ENCODE measurements around the gene CDH3.

CDH3 gene

DNA sequence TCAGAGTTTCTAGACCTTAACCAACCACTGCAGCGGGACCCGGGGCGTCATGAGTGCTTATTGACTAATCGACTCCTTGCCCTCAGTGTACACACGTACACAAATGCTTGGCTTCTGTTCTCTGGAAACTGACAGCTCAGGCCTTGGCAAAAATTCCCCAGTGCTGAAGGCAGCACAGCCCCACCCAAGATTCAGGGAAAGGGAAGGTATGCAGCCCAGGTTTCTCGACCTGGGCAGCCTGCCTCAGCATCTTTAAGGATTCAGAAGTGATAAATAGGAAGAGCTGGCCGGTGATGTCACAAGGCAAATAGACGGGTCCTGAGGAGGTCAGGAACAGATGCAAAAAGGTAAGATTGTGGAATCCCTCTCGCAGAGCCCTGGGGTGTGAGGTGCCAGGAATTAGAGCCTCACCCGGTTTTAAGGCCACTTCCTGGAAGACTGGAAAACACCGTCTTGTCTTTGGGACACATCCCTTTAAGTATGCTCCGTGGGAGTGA lies 9.0 kb upstream of the CDH3 start:
- no peaks in the 10 kb centered on the region for H3K27me3 ChIP-seq (ENCODE audit: control insufficient read depth in 1 of 2, insufficient read depth in 2 of 2, low read length in 2 of 2)
- no peak overlapping the region for H3K4me3 ChIP-seq (ENCODE audit: low read depth in 1 of 2, low read length in 2 of 2)
- no peak overlapping the region for H3K27ac ChIP-seq (ENCODE audit: low read depth, low read length)
- H3K9ac ChIP-seq (ENCODE audit: low read length), result no peak overlapping the region
- no peaks in the 10 kb centered on the region for H3K36me3 ChIP-seq (ENCODE audit: insufficient read depth, low read length)
- no peaks in the 10 kb centered on the region for H3K4me1 ChIP-seq (ENCODE audit: insufficient read depth, low read length)
- H3K9me3 ChIP-seq (ENCODE audit: low read length), result no peaks in the 10 kb centered on the region

DNA sequence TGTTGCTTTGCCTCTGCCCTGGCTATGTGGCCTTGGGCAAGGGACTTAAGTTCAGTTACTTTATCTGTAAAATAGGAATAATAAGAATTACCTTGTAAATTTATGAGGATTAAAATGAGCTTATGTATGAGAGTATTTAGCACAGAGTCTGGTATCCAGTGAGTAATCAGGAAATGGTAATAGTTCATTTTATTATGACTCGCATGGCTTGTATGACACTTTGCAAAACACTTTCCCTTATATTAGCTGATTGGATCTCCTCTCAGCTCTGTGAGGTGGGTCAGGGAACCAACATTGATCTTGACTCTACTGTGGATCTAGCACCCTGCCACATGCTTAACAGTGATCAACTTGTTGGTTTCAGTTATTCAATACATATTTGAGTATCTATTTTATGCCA lies 8.3 kb upstream of the CDH3 start:
- no peaks in the 10 kb centered on the region for H3K36me3 ChIP-seq (ENCODE audit: insufficient read depth, low read length)
- H3K4me1 ChIP-seq (ENCODE audit: insufficient read depth, low read length), result no peaks in the 10 kb centered on the region
- no peaks in the 10 kb centered on the region for H3K27me3 ChIP-seq (ENCODE audit: control insufficient read depth in 1 of 2, insufficient read depth in 2 of 2, low read length in 2 of 2)
- no peaks in the 10 kb centered on the region for H3K9me3 ChIP-seq (ENCODE audit: low read length)
- H3K4me3 ChIP-seq (ENCODE audit: low read depth in 1 of 2, low read length in 2 of 2), result no peak overlapping the region
- no peak overlapping the region for H3K27ac ChIP-seq (ENCODE audit: low read depth, low read length)
- H3K9ac ChIP-seq (ENCODE audit: low read length), result no peak overlapping the region

DNA sequence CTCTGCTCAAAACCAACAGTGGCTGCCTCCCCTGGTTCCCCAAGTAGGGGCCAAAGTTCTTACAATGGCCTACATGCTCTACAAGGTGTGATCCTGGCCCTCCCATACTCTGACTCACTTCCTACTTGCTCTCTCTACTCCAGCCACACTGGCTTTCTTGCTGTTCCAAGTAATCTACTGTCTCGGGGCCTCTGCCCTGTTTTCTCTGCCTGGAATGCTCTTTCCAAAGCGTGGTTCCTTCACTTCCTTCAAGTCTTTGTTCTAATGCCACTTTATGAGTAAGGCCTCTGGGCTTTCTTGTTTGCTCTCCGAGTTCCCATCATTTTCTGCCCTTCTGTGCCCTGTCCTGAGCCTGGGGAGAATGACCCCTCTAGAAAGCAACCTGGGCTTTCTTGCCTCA lies 4.1 kb upstream of the CDH3 start:
- Histone ChIP-seq H3K27ac (ENCODE audit: low read depth, low read length) (no peak overlapping the region), H3K9me3 (ENCODE audit: low read length) (no peaks in the 10 kb centered on the region), H3K4me3 (ENCODE audit: low read depth in 1 of 2, low read length in 2 of 2) (no peak overlapping the region), H3K27me3 (ENCODE audit: control insufficient read depth in 1 of 2, insufficient read depth in 2 of 2, low read length in 2 of 2) (peaks cover 26 to 38% of the 10 kb centered on the region in 2 donors), H3K4me1 (ENCODE audit: insufficient read depth, low read length) (peaks cover 13% of the 10 kb centered on the region), H3K36me3 (ENCODE audit: insufficient read depth, low read length) (no peaks in the 10 kb centered on the region), H3K9ac (ENCODE audit: low read length) (no peak overlapping the region)

DNA sequence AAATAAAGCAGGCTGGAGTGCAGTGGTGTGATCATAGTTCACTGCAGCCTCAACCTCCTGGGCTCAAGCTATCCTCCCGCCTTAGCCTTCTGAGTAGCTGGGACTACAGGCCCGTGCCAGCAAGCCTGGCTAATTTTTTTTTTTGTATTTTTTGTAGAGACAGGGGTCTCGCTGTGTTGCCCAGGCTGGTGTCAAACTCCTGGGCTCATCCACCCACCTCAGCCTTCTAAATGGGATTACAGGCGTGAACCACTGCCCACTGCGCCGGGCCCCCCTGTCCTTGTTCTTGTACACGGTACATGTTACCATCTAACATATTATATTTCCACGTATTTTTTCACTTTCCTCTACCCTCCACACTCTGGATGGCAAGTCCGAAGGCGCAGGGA lies 3.1 kb upstream of the CDH3 start:
- H3K27ac ChIP-seq (ENCODE audit: low read depth, low read length), result no peak overlapping the region
- H3K9me3 ChIP-seq (ENCODE audit: low read length), result no peaks in the 10 kb centered on the region
- H3K27me3 ChIP-seq (ENCODE audit: control insufficient read depth in 1 of 2, insufficient read depth in 2 of 2, low read length in 2 of 2), result peaks cover 29 to 48% of the 10 kb centered on the region in 2 donors
- H3K9ac ChIP-seq (ENCODE audit: low read length), result no peak overlapping the region
- peaks cover 16% of the 10 kb centered on the region for H3K4me1 ChIP-seq (ENCODE audit: insufficient read depth, low read length)
- H3K4me3 ChIP-seq (ENCODE audit: low read depth in 1 of 2, low read length in 2 of 2), result no peak overlapping the region
- H3K36me3 ChIP-seq (ENCODE audit: insufficient read depth, low read length), result no peaks in the 10 kb centered on the region

DNA sequence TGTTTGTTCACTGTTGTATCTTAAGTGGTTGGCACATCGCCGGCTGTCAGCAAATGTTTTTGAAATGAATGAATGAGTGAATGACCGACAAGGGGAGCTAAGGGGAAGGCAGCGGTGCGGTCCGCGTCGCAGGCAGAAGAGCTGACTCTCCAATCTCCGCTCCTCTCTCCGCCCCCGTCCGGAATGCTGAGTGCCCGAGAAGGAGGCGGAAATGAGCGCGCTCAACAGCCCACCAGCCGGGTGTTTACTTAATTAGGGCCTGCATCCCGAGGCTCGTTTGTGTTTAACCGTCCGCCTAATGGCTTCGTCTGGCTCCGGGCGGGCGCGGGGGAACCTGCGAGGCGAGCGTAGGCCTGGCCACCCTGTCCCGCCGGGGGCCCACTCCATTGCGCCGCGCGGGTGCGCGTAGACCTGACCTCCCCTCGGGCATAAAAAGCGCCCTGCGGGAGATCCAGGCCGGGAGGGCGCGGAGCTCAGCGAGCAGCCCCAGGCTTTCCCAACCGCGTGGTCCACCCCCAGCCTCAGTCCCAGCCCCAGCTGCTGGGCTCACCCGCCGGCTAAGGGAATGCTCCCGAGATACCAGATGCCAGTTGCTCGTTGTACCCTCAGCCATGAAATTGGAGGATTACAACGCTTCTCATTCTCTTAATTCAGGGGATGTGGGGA lies 2.5 kb upstream of the CDH3 start:
- Histone ChIP-seq H3K9ac (ENCODE audit: low read length) (no peak overlapping the region), H3K36me3 (ENCODE audit: insufficient read depth, low read length) (no peaks in the 10 kb centered on the region), H3K4me1 (ENCODE audit: insufficient read depth, low read length) (peaks cover 16% of the 10 kb centered on the region), H3K27ac (ENCODE audit: low read depth, low read length) (no peak overlapping the region), H3K27me3 (ENCODE audit: control insufficient read depth in 1 of 2, insufficient read depth in 2 of 2, low read length in 2 of 2) (peaks cover 34 to 53% of the 10 kb centered on the region in 2 donors), H3K4me3 (ENCODE audit: low read depth in 1 of 2, low read length in 2 of 2) (no peak overlapping the region), H3K9me3 (ENCODE audit: low read length) (no peaks in the 10 kb centered on the region)

DNA sequence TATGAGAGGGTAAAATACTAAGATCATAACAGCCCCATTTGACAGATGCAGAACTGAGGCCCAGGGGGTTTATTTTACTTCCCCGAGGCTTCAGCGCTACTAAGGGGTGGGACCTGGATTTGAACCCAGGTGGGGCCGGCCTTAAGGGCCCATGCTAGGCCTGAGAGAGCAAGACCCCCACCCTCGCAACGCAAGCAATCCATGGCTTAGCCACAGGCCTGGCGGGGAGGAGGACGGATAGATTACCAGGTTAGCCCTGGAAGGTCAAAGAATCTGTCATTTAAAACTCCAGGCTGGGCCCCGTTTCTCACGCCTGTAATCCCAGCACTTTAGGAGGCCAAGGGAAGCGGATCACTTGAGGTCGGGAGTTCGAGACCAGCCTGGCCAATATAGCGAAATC lies 1.9 kb upstream of the CDH3 start:
- Histone ChIP-seq H3K27ac (ENCODE audit: low read depth, low read length) (no peak overlapping the region), H3K36me3 (ENCODE audit: insufficient read depth, low read length) (no peaks in the 10 kb centered on the region), H3K9me3 (ENCODE audit: low read length) (no peaks in the 10 kb centered on the region), H3K4me3 (ENCODE audit: low read depth in 1 of 2, low read length in 2 of 2) (no peak overlapping the region), H3K4me1 (ENCODE audit: insufficient read depth, low read length) (peaks cover 16% of the 10 kb centered on the region), H3K27me3 (ENCODE audit: control insufficient read depth in 1 of 2, insufficient read depth in 2 of 2, low read length in 2 of 2) (peaks cover 35 to 58% of the 10 kb centered on the region in 2 donors), H3K9ac (ENCODE audit: low read length) (no peak overlapping the region)

DNA sequence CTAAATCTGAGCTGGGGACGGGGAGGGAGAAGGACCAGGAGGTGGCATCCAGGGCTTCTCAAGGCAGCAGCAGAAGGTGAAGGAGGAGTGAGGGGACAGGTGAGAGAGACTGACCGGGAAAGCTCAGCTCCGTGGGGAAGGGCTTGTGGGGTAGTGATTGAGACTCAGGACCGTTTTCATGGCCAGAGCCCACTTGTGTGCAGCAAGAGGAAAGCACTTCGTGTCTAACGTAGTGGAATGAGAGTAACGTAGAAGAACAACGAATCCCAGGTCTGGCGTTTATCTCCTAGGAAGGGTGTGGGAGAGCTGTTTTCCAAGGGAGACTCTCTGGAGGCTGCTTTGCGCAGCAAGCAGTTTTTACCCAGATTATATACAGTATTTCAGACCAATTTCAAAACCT lies 1.3 kb upstream of the CDH3 start:
- H3K36me3 ChIP-seq (ENCODE audit: insufficient read depth, low read length), result no peaks in the 10 kb centered on the region
- H3K4me1 ChIP-seq (ENCODE audit: insufficient read depth, low read length), result peaks cover 16% of the 10 kb centered on the region
- no peak overlapping the region for H3K4me3 ChIP-seq (ENCODE audit: low read depth in 1 of 2, low read length in 2 of 2)
- H3K9me3 ChIP-seq (ENCODE audit: low read length), result no peaks in the 10 kb centered on the region
- H3K27ac ChIP-seq (ENCODE audit: low read depth, low read length), result no peak overlapping the region
- H3K9ac ChIP-seq (ENCODE audit: low read length), result no peak overlapping the region
- H3K27me3 ChIP-seq (ENCODE audit: control insufficient read depth in 1 of 2, insufficient read depth in 2 of 2, low read length in 2 of 2), result peaks cover 35 to 58% of the 10 kb centered on the region in 2 donors

DNA sequence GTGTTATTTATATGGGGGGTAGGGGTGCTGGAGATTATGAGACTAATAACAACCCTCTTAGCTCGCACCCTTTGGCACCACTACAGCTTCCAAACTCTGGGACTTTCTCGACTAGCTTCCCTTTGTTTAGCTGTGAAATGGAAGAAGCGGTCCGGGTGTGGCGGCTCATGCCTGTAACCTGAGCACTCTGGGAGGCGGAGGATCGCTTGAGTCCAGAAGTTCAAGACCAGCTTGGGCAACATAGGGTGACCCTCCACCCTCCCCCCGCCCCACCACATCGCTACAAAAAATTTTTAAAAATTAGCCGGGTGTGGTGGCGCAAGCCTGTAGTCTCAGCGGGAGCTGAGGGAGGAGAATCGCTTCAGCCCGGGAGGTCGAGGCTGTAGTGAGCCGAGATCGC lies 814 bp upstream of the CDH3 start:
- peaks cover 35 to 58% of the 10 kb centered on the region in 2 donors for H3K27me3 ChIP-seq (ENCODE audit: control insufficient read depth in 1 of 2, insufficient read depth in 2 of 2, low read length in 2 of 2)
- no peak overlapping the region for H3K27ac ChIP-seq (ENCODE audit: low read depth, low read length)
- no peaks in the 10 kb centered on the region for H3K9me3 ChIP-seq (ENCODE audit: low read length)
- H3K4me3 ChIP-seq (ENCODE audit: low read depth in 1 of 2, low read length in 2 of 2), result no peak overlapping the region
- no peaks in the 10 kb centered on the region for H3K36me3 ChIP-seq (ENCODE audit: insufficient read depth, low read length)
- peaks cover 16% of the 10 kb centered on the region for H3K4me1 ChIP-seq (ENCODE audit: insufficient read depth, low read length)
- no peak overlapping the region for H3K9ac ChIP-seq (ENCODE audit: low read length)

DNA sequence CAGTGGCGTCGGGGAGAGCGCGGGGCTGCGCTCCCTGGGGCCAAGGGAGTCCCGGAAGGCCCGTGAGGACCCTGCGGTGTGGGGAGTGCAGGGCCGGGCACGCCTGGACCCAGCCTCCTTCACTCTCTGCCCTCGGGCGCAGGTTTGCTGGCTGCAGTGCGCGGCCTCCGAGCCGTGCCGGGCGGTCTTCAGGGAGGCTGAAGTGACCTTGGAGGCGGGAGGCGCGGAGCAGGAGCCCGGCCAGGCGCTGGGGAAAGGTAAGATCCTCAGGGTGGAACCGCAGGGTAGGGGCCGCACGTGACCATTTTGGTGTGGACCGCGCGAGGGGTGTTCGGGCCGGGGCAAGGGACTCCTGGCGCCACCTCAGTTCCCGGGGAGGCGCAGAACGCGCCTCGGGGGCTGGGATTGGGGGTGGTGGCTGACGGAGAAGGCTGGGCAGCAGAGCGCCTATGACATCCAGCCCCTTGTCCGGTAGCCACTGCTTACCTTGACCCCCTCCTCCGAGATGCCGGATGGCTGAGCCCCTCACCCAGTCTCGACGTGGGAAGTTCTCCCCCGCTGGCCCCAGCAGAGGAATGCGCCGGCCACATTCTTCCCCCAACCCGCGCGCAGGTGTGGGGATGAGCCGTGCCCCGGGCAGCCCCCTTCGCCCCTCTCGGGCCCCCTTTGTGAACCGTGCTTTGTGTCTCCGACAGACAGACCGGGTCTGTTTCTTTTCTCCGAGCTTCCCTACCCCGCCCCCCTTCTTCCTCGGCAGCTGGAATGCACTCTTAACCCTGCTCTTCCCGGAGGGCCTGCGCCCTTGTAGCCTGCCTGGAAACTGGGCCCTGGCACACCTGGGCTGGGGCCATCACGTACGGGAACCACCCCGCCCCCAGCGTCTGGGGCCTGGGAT lies 631 bp downstream of the CDH3 start:
- Histone ChIP-seq H3K4me1 (ENCODE audit: insufficient read depth, low read length) (peaks cover 16% of the 10 kb centered on the region), H3K4me3 (ENCODE audit: low read depth in 1 of 2, low read length in 2 of 2) (peak overlapping the region in 1 of 2 donors; percentile 23), H3K36me3 (ENCODE audit: insufficient read depth, low read length) (no peaks in the 10 kb centered on the region), H3K27me3 (ENCODE audit: control insufficient read depth in 1 of 2, insufficient read depth in 2 of 2, low read length in 2 of 2) (peaks cover 35 to 62% of the 10 kb centered on the region in 2 donors), H3K9ac (ENCODE audit: low read length) (no peak overlapping the region), H3K9me3 (ENCODE audit: low read length) (no peaks in the 10 kb centered on the region), H3K27ac (ENCODE audit: low read depth, low read length) (no peak overlapping the region)

DNA sequence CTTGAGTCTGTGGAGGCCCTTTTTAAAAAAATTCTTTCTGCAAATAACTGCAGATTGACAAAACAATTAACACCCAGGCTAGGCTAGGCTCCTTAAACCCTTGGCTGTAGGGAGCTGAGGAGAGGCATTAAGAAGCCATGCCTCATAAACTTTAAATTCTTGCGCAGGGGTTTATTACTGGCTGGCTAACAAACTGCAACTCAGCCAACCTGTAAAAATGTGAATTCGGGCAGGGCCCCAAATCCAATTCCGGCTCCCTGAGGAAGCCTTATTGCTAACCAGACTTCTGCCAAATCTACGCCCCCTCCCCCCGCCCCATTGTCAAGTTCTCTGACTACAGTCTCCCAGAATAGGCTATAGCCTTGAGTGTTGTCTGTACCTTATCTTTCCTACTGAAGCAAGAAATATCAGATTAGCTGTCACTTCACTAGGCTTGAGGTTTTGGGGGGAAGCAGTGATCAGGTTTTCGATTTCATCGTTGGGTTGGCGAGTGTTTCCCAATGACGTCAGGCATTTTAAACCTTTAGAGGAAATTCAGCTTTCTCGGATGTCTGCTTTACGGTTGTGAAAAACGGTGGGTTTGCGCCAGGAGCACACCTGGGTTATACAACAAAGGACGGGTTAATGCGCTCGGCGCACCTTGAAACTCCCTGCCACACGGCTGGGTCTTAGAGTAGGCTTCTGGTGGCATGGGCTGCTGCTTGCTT lies 2.0 kb downstream of the CDH3 start:
- Histone ChIP-seq H3K4me1 (ENCODE audit: insufficient read depth, low read length) (peaks cover 16% of the 10 kb centered on the region), H3K4me3 (ENCODE audit: low read depth in 1 of 2, low read length in 2 of 2) (no peak overlapping the region), H3K9ac (ENCODE audit: low read length) (no peak overlapping the region), H3K27me3 (ENCODE audit: control insufficient read depth in 1 of 2, insufficient read depth in 2 of 2, low read length in 2 of 2) (peaks cover 35 to 62% of the 10 kb centered on the region in 2 donors), H3K36me3 (ENCODE audit: insufficient read depth, low read length) (no peaks in the 10 kb centered on the region), H3K9me3 (ENCODE audit: low read length) (no peaks in the 10 kb centered on the region), H3K27ac (ENCODE audit: low read depth, low read length) (no peak overlapping the region)

DNA sequence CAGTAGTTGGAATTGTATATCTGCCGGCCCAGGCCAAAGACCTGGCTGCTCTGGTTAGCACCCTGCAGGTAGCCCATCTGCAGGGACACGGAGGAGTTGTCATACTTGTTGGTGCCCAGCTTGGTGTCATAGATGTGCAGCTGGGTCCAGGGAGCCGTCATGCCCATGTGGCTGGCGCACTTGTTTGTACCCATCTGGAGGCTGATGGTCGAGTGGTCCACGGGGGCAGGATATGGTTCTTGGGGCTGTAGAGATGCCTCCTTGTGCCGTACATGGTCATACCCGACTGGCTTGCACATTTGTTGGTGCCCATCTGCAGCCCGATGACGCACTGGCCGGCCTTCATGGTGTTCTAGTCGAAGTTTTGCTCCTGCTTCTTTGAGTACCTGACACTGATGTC lies 6.0 kb downstream of the CDH3 start:
- no peak overlapping the region for H3K27ac ChIP-seq (ENCODE audit: low read depth, low read length)
- H3K9ac ChIP-seq (ENCODE audit: low read length), result no peak overlapping the region
- H3K36me3 ChIP-seq (ENCODE audit: insufficient read depth, low read length), result no peaks in the 10 kb centered on the region
- H3K9me3 ChIP-seq (ENCODE audit: low read length), result no peaks in the 10 kb centered on the region
- H3K4me1 ChIP-seq (ENCODE audit: insufficient read depth, low read length), result peaks cover under 1% of the 10 kb centered on the region
- H3K4me3 ChIP-seq (ENCODE audit: low read depth in 1 of 2, low read length in 2 of 2), result no peak overlapping the region
- H3K27me3 ChIP-seq (ENCODE audit: control insufficient read depth in 1 of 2, insufficient read depth in 2 of 2, low read length in 2 of 2), result peaks cover 8 to 22% of the 10 kb centered on the region in 2 donors

All from muscle layer of colon (tissue), 2 donors.